Measurements from ENCODE around the gene PTPN22. TPM values are rescaled to one million over a fixed set of nuclear protein-coding genes. Genes with fewer than 3 reads are reported as not detected.

The PTPN22 gene
- total RNA-seq, 1 donor from 2014 or later: 1.0 TPM

DNA sequence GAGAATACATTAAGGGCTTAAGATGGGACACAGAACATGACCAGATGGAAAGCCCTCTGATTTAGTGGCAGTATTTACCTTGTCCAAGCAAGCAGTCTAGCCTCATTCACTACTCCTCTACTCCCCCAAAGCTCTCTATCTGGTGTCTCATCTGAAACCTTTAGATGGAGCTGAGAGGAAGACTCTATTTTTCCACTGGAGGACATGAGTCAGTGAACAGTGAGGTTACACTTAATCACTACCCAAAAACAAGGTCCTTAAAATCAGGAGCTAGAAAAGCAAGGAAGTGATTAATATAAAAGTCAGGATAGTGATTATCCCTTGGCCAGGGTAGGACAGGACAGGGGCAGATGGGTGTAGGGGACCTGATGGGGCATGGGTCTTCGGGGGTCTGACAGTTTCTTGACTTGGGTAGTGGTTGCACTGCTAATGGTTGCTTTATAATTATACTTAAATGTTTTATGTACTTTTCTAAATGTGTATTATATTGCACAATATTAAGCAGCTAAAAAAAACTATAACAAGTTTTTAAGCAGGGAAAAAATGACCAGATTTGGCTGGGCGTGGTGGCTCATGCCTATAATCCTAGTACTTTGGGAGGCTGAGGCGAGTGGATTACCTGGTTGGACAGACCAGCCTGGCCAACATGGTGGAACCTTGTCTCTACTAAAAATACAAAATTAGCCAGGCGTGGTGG, 3.0 kb downstream of the PTPN22 start:
- Histone ChIP-seq H3K9me3 (ENCODE audit: control insufficient read depth in 3 of 3, low read length in 3 of 3) (no peaks in the 10 kb centered on the region), H3K27me3 (ENCODE audit: control insufficient read depth in 3 of 3, insufficient read depth in 3 of 3, low read length in 3 of 3) (no peaks in the 10 kb centered on the region), H3K4me1 (ENCODE audit: control insufficient read depth in 3 of 3, insufficient read depth in 3 of 3, low read length in 3 of 3) (no peaks in the 10 kb centered on the region), H3K4me3 (ENCODE audit: low read length in 3 of 3) (no peak overlapping the region), H3K9ac (ENCODE audit: low read depth in 1 of 3, low read length in 3 of 3) (no peak overlapping the region), H3K27ac (ENCODE audit: low read depth, low read length) (no peak overlapping the region), H3K36me3 (ENCODE audit: control insufficient read depth in 3 of 3, insufficient read depth in 3 of 3, low read length in 3 of 3) (no peaks in the 10 kb centered on the region)

DNA sequence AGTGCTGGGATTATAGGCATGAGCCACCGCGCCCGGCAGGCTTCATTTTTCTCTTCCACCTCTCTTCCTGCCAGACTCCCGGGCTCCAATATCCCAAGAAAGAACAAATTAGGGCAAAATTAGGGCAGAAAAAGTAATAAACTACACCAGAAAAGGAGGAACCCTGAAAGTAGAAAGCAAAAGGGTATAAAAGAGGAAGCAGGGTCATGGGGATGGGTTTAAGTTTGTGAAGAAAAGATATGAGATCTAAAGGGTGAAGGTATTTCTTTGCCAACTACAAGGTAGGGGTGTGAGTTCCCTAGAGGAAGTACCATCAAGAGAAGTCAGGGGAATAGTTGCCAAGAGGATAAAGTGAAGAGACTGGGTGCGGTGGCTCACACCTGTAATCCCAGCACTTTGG, 9.9 kb downstream of the PTPN22 start:
- H3K9me3 ChIP-seq (ENCODE audit: control insufficient read depth in 3 of 3, low read length in 3 of 3): no peaks in the 10 kb centered on the region
- H3K27ac ChIP-seq (ENCODE audit: low read depth, low read length): no peak overlapping the region
- no peak overlapping the region for H3K9ac ChIP-seq (ENCODE audit: low read depth in 1 of 3, low read length in 3 of 3)

DNA sequence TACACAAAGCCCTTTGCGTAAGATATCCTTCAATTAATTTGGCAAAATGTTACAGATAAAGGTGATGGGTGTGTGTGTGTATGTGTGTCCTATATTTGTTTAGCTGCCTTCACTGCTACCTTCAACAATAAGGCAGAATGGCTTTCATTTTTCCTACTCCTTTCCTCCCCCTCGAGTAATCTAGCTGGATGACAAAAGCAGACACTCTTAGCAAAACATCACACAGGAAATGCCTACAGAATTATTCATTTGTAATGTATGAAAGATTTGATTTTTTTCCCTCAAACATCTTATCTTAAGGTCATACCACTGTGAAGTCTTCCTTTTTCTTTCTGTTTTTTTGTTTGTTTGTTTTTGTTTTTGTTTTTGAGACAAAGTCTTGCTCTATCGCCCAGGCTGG, 10.6 kb downstream of the PTPN22 start:
- H3K9ac ChIP-seq (ENCODE audit: low read depth in 1 of 3, low read length in 3 of 3): no peak overlapping the region
- no peaks in the 10 kb centered on the region for H3K27me3 ChIP-seq (ENCODE audit: control insufficient read depth in 3 of 3, insufficient read depth in 3 of 3, low read length in 3 of 3)

More for the DNA sequence above, 9.9 kb downstream of the PTPN22 start:
- Histone ChIP-seq H3K4me3 (ENCODE audit: low read length in 3 of 3) (no peak overlapping the region), H3K4me1 (ENCODE audit: control insufficient read depth in 3 of 3, insufficient read depth in 3 of 3, low read length in 3 of 3) (no peaks in the 10 kb centered on the region), H3K27me3 (ENCODE audit: control insufficient read depth in 3 of 3, insufficient read depth in 3 of 3, low read length in 3 of 3) (no peaks in the 10 kb centered on the region), H3K36me3 (ENCODE audit: control insufficient read depth in 3 of 3, insufficient read depth in 3 of 3, low read length in 3 of 3) (no peaks in the 10 kb centered on the region)

DNA sequence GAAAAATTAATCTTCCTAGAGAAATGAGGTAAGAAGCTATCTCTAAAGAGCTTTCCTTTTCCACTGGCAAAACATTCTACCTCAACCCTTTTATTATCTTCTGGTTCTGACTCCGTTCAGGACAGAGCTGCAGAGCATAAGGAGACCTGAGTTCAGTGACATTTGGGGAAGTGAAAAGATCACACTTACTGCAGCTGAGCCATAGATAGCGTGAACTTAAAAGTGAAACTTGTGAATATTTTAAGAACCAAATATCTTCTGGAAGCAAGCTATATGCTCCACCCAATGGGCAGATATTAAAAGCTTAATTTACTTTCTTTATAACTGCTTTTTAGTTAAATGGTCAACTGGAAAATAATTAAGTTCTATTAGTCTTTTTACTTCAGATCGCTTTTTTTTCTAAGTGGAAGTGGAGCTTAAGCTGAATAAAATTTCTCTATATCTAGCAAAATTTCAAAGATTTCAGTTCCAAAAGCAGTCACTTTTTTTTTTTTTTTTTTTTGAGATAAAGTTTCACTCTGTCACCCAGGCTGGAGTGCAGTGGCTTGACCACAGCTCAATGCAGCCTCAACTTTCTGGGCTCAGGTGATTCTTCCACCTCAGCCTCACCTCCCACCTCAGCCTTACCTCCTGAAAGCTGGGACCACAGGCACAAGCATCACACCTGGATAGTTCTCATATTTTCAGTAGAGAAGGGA, 11.9 kb downstream of the PTPN22 start:
- Histone ChIP-seq H3K4me1 (ENCODE audit: control insufficient read depth in 3 of 3, insufficient read depth in 3 of 3, low read length in 3 of 3) (no peaks in the 10 kb centered on the region), H3K36me3 (ENCODE audit: control insufficient read depth in 3 of 3, insufficient read depth in 3 of 3, low read length in 3 of 3) (no peaks in the 10 kb centered on the region), H3K27me3 (ENCODE audit: control insufficient read depth in 3 of 3, insufficient read depth in 3 of 3, low read length in 3 of 3) (no peaks in the 10 kb centered on the region), H3K27ac (ENCODE audit: low read depth, low read length) (no peak overlapping the region), H3K4me3 (ENCODE audit: low read length in 3 of 3) (no peak overlapping the region), H3K9me3 (ENCODE audit: control insufficient read depth in 3 of 3, low read length in 3 of 3) (no peaks in the 10 kb centered on the region), H3K9ac (ENCODE audit: low read depth in 1 of 3, low read length in 3 of 3) (no peak overlapping the region)

More for the DNA sequence above, 10.6 kb downstream of the PTPN22 start:
- Histone ChIP-seq H3K9me3 (ENCODE audit: control insufficient read depth in 3 of 3, low read length in 3 of 3) (no peaks in the 10 kb centered on the region), H3K4me1 (ENCODE audit: control insufficient read depth in 3 of 3, insufficient read depth in 3 of 3, low read length in 3 of 3) (no peaks in the 10 kb centered on the region), H3K4me3 (ENCODE audit: low read length in 3 of 3) (no peak overlapping the region), H3K27ac (ENCODE audit: low read depth, low read length) (no peak overlapping the region), H3K36me3 (ENCODE audit: control insufficient read depth in 3 of 3, insufficient read depth in 3 of 3, low read length in 3 of 3) (no peaks in the 10 kb centered on the region)

DNA sequence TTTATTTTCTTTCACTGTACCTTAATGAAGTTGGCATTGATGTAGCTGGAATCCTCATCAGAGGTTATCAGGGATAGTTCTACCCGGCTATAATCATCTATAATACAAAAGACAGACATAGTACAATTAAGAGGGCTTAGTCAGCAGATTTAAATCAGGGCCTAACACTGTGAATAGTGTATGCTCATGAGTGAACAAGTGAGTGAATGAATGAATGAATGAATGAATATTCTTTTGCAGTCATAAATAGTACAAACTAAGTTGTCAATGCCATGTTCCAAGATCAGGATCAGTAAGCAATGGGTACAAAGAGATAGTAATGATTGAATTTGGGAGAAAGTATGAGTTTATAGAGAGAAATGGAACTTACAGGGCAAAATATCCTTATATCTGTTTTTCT, 12.5 kb downstream of the PTPN22 start:
- no peak overlapping the region for H3K27ac ChIP-seq (ENCODE audit: low read depth, low read length)
- H3K9ac ChIP-seq (ENCODE audit: low read depth in 1 of 3, low read length in 3 of 3): no peak overlapping the region
- H3K4me1 ChIP-seq (ENCODE audit: control insufficient read depth in 3 of 3, insufficient read depth in 3 of 3, low read length in 3 of 3): no peaks in the 10 kb centered on the region
- H3K36me3 ChIP-seq (ENCODE audit: control insufficient read depth in 3 of 3, insufficient read depth in 3 of 3, low read length in 3 of 3): no peaks in the 10 kb centered on the region
- no peaks in the 10 kb centered on the region for H3K9me3 ChIP-seq (ENCODE audit: control insufficient read depth in 3 of 3, low read length in 3 of 3)
- no peaks in the 10 kb centered on the region for H3K27me3 ChIP-seq (ENCODE audit: control insufficient read depth in 3 of 3, insufficient read depth in 3 of 3, low read length in 3 of 3)
- H3K4me3 ChIP-seq (ENCODE audit: low read length in 3 of 3): no peak overlapping the region

DNA sequence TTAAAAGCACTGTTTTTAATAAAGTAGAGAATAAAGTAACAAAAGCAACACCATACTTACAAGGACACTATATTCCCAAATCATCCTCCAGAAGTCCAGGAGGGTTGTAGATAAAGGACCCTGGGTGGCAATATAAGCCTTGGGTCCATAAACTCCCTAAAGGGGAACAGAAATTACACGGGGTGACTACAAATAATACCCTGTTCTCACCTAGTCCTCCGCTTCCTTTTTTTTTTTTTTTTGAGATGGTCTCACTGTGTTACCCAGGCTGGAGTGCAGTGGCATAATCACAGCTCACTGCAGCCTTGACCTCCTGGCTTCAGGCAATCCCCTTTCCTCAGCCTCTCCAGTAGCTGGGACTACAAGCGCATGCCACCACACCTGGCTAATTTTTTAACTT, 13.1 kb downstream of the PTPN22 start:
- no peak overlapping the region for H3K27ac ChIP-seq (ENCODE audit: low read depth, low read length)
- H3K27me3 ChIP-seq (ENCODE audit: control insufficient read depth in 3 of 3, insufficient read depth in 3 of 3, low read length in 3 of 3): no peaks in the 10 kb centered on the region
- H3K36me3 ChIP-seq (ENCODE audit: control insufficient read depth in 3 of 3, insufficient read depth in 3 of 3, low read length in 3 of 3): no peaks in the 10 kb centered on the region
- no peak overlapping the region for H3K9ac ChIP-seq (ENCODE audit: low read depth in 1 of 3, low read length in 3 of 3)
- no peak overlapping the region for H3K4me3 ChIP-seq (ENCODE audit: low read length in 3 of 3)
- no peaks in the 10 kb centered on the region for H3K4me1 ChIP-seq (ENCODE audit: control insufficient read depth in 3 of 3, insufficient read depth in 3 of 3, low read length in 3 of 3)
- no peaks in the 10 kb centered on the region for H3K9me3 ChIP-seq (ENCODE audit: control insufficient read depth in 3 of 3, low read length in 3 of 3)

DNA sequence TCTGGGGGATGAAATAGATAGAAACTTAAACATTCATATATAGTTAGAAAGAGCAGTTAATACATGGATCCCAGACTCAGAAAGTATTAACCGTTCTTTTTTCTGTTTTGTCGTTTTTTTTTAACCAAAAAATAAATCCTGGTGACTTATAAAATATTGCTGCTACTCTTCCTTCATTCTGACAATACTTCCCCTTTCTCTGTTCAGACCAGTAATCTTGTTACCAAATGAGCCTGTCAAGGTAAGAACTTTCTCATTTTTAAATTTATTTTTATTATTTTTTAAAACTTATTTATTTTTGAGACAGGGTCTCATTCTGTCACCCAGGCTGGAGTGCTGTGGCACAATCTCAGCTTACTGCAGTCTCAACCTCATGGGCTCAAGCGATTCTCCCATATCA, 13.7 kb downstream of the PTPN22 start:
- H3K27ac ChIP-seq (ENCODE audit: low read depth, low read length): no peak overlapping the region
- H3K4me3 ChIP-seq (ENCODE audit: low read length in 3 of 3): no peak overlapping the region
- no peaks in the 10 kb centered on the region for H3K27me3 ChIP-seq (ENCODE audit: control insufficient read depth in 3 of 3, insufficient read depth in 3 of 3, low read length in 3 of 3)
- no peak overlapping the region for H3K9ac ChIP-seq (ENCODE audit: low read depth in 1 of 3, low read length in 3 of 3)
- H3K9me3 ChIP-seq (ENCODE audit: control insufficient read depth in 3 of 3, low read length in 3 of 3): no peaks in the 10 kb centered on the region
- H3K36me3 ChIP-seq (ENCODE audit: control insufficient read depth in 3 of 3, insufficient read depth in 3 of 3, low read length in 3 of 3): no peaks in the 10 kb centered on the region
- H3K4me1 ChIP-seq (ENCODE audit: control insufficient read depth in 3 of 3, insufficient read depth in 3 of 3, low read length in 3 of 3): no peaks in the 10 kb centered on the region

DNA sequence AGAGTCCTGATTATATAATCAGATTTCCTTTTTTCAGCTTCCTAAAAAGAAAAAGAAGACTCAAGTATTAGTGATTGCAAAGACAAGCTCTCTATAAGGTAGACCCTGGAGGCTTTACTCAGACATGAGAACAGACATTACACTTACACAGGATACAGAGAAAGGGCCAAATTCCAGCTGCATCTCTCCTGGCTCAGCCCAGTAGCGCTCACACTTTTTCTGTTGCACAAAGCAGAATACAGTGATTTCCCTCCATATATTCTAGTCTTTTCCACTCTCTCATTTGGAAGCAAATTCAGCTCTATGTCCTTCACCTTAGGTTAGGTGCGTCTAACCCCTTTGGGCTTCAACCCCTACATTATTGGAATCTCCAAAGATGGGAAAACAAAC, 15.1 kb downstream of the PTPN22 start:
- H3K36me3 ChIP-seq (ENCODE audit: control insufficient read depth in 3 of 3, insufficient read depth in 3 of 3, low read length in 3 of 3): no peaks in the 10 kb centered on the region
- no peaks in the 10 kb centered on the region for H3K4me1 ChIP-seq (ENCODE audit: control insufficient read depth in 3 of 3, insufficient read depth in 3 of 3, low read length in 3 of 3)
- no peak overlapping the region for H3K9ac ChIP-seq (ENCODE audit: low read depth in 1 of 3, low read length in 3 of 3)
- H3K9me3 ChIP-seq (ENCODE audit: control insufficient read depth in 3 of 3, low read length in 3 of 3): no peaks in the 10 kb centered on the region
- no peaks in the 10 kb centered on the region for H3K27me3 ChIP-seq (ENCODE audit: control insufficient read depth in 3 of 3, insufficient read depth in 3 of 3, low read length in 3 of 3)
- no peak overlapping the region for H3K4me3 ChIP-seq (ENCODE audit: low read length in 3 of 3)
- no peak overlapping the region for H3K27ac ChIP-seq (ENCODE audit: low read depth, low read length)

GRCh38 chr1:113855630-113856400, 15.7 kb downstream of the PTPN22 start:
- Histone ChIP-seq H3K9ac (ENCODE audit: low read depth in 1 of 3, low read length in 3 of 3) (no peak overlapping the region), H3K4me3 (ENCODE audit: low read length in 3 of 3) (no peak overlapping the region), H3K9me3 (ENCODE audit: control insufficient read depth in 3 of 3, low read length in 3 of 3) (no peaks in the 10 kb centered on the region), H3K4me1 (ENCODE audit: control insufficient read depth in 3 of 3, insufficient read depth in 3 of 3, low read length in 3 of 3) (no peaks in the 10 kb centered on the region), H3K27me3 (ENCODE audit: control insufficient read depth in 3 of 3, insufficient read depth in 3 of 3, low read length in 3 of 3) (no peaks in the 10 kb centered on the region), H3K36me3 (ENCODE audit: control insufficient read depth in 3 of 3, insufficient read depth in 3 of 3, low read length in 3 of 3) (no peaks in the 10 kb centered on the region), H3K27ac (ENCODE audit: low read depth, low read length) (no peak overlapping the region)

DNA sequence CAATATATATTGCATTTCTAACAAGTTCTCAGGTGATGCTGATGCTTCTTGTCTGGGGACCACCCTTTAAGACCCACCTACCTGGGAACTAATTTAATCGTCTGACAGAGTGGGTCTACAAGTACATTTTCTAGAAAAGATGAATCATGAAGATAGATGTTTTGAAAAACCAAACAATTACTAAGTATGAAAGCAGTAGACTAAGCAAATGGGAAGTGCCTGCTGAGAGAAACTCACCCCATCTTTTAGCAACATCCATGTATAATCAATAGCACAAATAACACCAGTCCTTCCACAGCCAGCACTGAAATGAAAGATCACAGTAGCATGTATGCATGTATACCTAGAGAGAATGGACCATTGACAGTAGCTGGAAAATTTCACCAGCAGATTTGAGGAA, 17.3 kb downstream of the PTPN22 start:
- no peak overlapping the region for H3K27ac ChIP-seq (ENCODE audit: low read depth, low read length)
- no peaks in the 10 kb centered on the region for H3K4me1 ChIP-seq (ENCODE audit: control insufficient read depth in 3 of 3, insufficient read depth in 3 of 3, low read length in 3 of 3)
- H3K36me3 ChIP-seq (ENCODE audit: control insufficient read depth in 3 of 3, insufficient read depth in 3 of 3, low read length in 3 of 3): no peaks in the 10 kb centered on the region
- no peaks in the 10 kb centered on the region for H3K9me3 ChIP-seq (ENCODE audit: control insufficient read depth in 3 of 3, low read length in 3 of 3)
- H3K27me3 ChIP-seq (ENCODE audit: control insufficient read depth in 3 of 3, insufficient read depth in 3 of 3, low read length in 3 of 3): no peaks in the 10 kb centered on the region
- H3K4me3 ChIP-seq (ENCODE audit: low read length in 3 of 3): no peak overlapping the region
- H3K9ac ChIP-seq (ENCODE audit: low read depth in 1 of 3, low read length in 3 of 3): no peak overlapping the region

Measured in skeletal muscle tissue (tissue), 4 donors.